ENCODE results near the gene TP53I13.

GRCh38 chr17:29614349-29615047, 46.0 kb downstream of the TP53I13 start:
- TF ChIP-seq CTCF (IDR thresholded peaks at IDR 0.05) (no peak), POLR2A (IDR thresholded peaks at IDR 0.05) (no peak), POLR2AphosphoS5 (IDR thresholded peaks at IDR 0.05) (no peak)

Data from suprapubic skin (tissue), 4 donors.